ENCODE results near the gene DTNBP1.

GRCh38 chr6:15508441-15508871 is 154.4 kb downstream of the DTNBP1 start:
- TF ChIP-seq POLR2AphosphoS5 (IDR thresholded peaks at IDR 0.05; ENCODE audit: insufficient read depth, low read depth, low read length) (no peak), CTCF (IDR thresholded peaks at IDR 0.05; ENCODE audit: extremely low read depth in 1 of 2, insufficient read depth in 1 of 2, low read depth in 1 of 2, low read length in 2 of 2) (no peak), EZH2 (IDR thresholded peaks at IDR 0.05; ENCODE audit: borderline replicate concordance, low read depth, low read length, severe bottlenecking) (no peak)
